Keratinocyte (primary cell): Measurements from ENCODE around the gene B4GALNT4. TPM values are rescaled to one million over a fixed set of nuclear protein-coding genes. Genes with fewer than 3 reads are reported as not detected.

ENCODE experiments used
- DNase-seq: peaks from one replicate; pipeline ENCODE4 v3.0.0-alpha.2; 2011; ENCODE audit warnings: low read depth, missing footprints, low spot score
- FAIRE-seq: peaks from 2 replicates; lab custom pipeline; 2011; peaks lifted over from hg19 to GRCh38; lab: Jason Lieb, UNC
- H2AFZ ChIP-seq: 2 replicates; pipeline ENCODE4 v1.6.0; 2012; ENCODE audit warnings: low read length, control low read depth, inconsistent platforms; ENCODE audit not compliant: control insufficient read depth
- H3K27ac ChIP-seq: 2 replicates; pipeline ENCODE4 v1.5.1; 2011; ENCODE audit warnings: low read length; ENCODE audit not compliant: control insufficient read depth, insufficient read depth
- H3K27me3 ChIP-seq: 3 replicates; pipeline ENCODE4 v1.6.0; 2011; ENCODE audit warnings: low read length; ENCODE audit not compliant: control insufficient read depth, insufficient read depth; ENCODE audit errors: extremely low read depth
- H3K36me3 ChIP-seq, 2 experiments: 2 replicates in 1 of 2; 3 replicates in 1 of 2; pipeline ENCODE4 v1.5.1; 2011; ENCODE audit warnings: low read length in 2 of 2, mild to moderate bottlenecking in 1 of 2; ENCODE audit not compliant: control insufficient read depth in 2 of 2, insufficient read depth in 2 of 2; ENCODE audit errors: extremely low read depth in 1 of 2
- H3K4me1 ChIP-seq: 3 replicates; pipeline ENCODE4 v1.5.1; 2011; ENCODE audit warnings: low read length; ENCODE audit not compliant: control insufficient read depth, insufficient read depth; ENCODE audit errors: extremely low read depth
- H3K4me2 ChIP-seq: 3 replicates; pipeline ENCODE4 v1.6.0; 2011; ENCODE audit warnings: low read depth, low read length; ENCODE audit not compliant: control insufficient read depth, insufficient read depth; ENCODE audit errors: extremely low read depth
- H3K4me3 ChIP-seq, 3 experiments: fragments of 200-600 bp in 1 of 3; sonication (generic) in 1 of 3; 2 replicates in 2 of 3; 3 replicates in 1 of 3; pipeline ENCODE4 v1.5.1; 2011 to 2016; ENCODE audit warnings: low read length in 3 of 3, mild to moderate bottlenecking in 3 of 3, control low read depth in 2 of 3, inconsistent platforms in 1 of 3, low read depth in 1 of 3, mixed read lengths in 1 of 3, mixed run types in 1 of 3, moderate library complexity in 1 of 3; ENCODE audit not compliant: control insufficient read depth in 2 of 3, insufficient read depth in 2 of 3; ENCODE audit errors: extremely low read depth in 1 of 3
- H3K79me2 ChIP-seq: 2 replicates; pipeline ENCODE4 v1.6.0; 2012; ENCODE audit warnings: low read length; ENCODE audit not compliant: control insufficient read depth, insufficient read depth
- H3K9ac ChIP-seq: 3 replicates; pipeline ENCODE4 v1.6.0; 2011; ENCODE audit warnings: low read length; ENCODE audit not compliant: control insufficient read depth, insufficient read depth; ENCODE audit errors: extremely low read depth
- H3K9me1 ChIP-seq: 3 replicates; pipeline ENCODE4 v1.6.0; 2011; ENCODE audit warnings: low read length; ENCODE audit not compliant: control insufficient read depth, insufficient read depth; ENCODE audit errors: extremely low read depth
- H3K9me3 ChIP-seq: 2 replicates; pipeline ENCODE4 v1.5.1; 2012; ENCODE audit warnings: low read depth, low read length; ENCODE audit not compliant: control insufficient read depth
- H4K20me1 ChIP-seq: 3 replicates; pipeline ENCODE4 v1.6.0; 2011; ENCODE audit warnings: low read length; ENCODE audit not compliant: control insufficient read depth, insufficient read depth; ENCODE audit errors: extremely low read depth
- EZH2 ChIP-seq: IDR thresholded peaks from one replicate; pipeline ENCODE4 v1.6.1; 2012; ENCODE audit warnings: inconsistent platforms, mild to moderate bottlenecking, low read length, moderate library complexity
- dilution Hi-C: fragments of 300-500 bp; cut with MboI; formaldehyde crosslinking; loops from one replicate; pipeline ENCODE4 v1.7.0; 2020; ENCODE audit warnings: low sequenced_read_pairs; ENCODE audit not compliant: extremely low pct_ligation_motif_present
- polyA plus RNA-seq, 5 experiments: library from polyadenylated mRNA; depleted of rRNA in 3 of 5; stranded (reverse) in 3 of 5; stranded (forward) in 1 of 5; unstranded in 1 of 5; fragments of >200 nt; gene quantifications; 1 replicate in 1 of 5; 2 replicates in 3 of 5; 3 replicates in 1 of 5; pipeline versions ENCODE4 v1.2.1 to v1.2.3, GENCODE V29; 2011 to 2012; ENCODE audit warnings: missing spikeins in 2 of 5, low read depth in 1 of 5, low replicate concordance in 1 of 5
- TF ChIP-seq, protein P1 (sequence below), 3 experiments: IDR thresholded peaks in 1 of 3; conservative IDR thresholded peaks in 1 of 3; optimal IDR thresholded peaks in 1 of 3; 2 replicates in 2 of 3; 3 replicates in 1 of 3; pipeline versions ENCODE3 to v1.5.1; 2011; ENCODE audit warnings: low read length in 3 of 3, mild to moderate bottlenecking in 3 of 3, moderate library complexity in 2 of 3, control low read depth in 1 of 3, inconsistent platforms in 1 of 3; ENCODE audit not compliant: insufficient read depth in 2 of 3; ENCODE audit errors: extremely low read depth in 1 of 3

The B4GALNT4 gene
- polyA plus RNA-seq, 1 donor (not counting 4 experiments of a cell fraction or from before 2014, with no cell fraction given): 7.3 TPM

DNA sequence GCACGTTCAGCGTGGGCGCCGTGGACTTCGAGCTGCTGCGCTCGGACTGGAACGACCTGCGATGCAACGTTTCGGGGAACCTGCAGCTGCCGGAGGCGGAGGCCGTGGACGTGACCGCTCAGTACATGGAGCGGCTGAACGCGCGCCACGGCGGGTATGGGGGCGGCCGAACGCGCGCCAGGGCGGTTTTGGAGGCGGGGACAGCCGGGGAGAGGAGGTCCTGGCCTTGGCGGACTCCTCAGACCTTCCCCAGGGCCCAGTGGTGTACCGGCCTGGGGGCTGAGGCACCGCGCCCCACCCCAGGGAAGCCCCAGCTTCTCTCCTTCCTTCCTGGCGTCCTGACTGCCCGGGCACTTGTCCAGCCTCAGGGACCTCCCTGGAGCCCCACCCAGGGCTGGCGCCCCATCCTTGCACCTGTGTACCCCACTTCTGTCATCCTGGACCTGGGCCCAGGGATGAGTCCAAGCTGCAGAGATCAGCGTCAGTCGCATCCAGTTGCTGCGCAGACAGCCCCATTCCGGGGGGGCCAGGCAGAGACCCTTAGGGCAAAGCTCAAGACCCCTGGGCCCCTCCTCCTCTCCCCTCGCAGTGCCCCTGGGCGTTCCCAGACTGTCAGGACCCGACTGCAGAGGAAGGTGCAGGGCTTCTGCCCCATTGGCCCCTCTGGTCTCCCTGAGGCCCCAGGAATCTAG is 8.0 kb downstream of the B4GALNT4 start:
- no peak overlapping the region for H3K4me2 ChIP-seq
- no peaks in the 10 kb centered on the region for H3K9me3 ChIP-seq
- dilution Hi-C loops: no loop called here
- peaks cover 4% of the 10 kb centered on the region for H3K27me3 ChIP-seq
- H3K4me1 ChIP-seq: no peaks in the 10 kb centered on the region
- H3K9ac ChIP-seq: no peak overlapping the region
- TF ChIP-seq, protein P1, sequence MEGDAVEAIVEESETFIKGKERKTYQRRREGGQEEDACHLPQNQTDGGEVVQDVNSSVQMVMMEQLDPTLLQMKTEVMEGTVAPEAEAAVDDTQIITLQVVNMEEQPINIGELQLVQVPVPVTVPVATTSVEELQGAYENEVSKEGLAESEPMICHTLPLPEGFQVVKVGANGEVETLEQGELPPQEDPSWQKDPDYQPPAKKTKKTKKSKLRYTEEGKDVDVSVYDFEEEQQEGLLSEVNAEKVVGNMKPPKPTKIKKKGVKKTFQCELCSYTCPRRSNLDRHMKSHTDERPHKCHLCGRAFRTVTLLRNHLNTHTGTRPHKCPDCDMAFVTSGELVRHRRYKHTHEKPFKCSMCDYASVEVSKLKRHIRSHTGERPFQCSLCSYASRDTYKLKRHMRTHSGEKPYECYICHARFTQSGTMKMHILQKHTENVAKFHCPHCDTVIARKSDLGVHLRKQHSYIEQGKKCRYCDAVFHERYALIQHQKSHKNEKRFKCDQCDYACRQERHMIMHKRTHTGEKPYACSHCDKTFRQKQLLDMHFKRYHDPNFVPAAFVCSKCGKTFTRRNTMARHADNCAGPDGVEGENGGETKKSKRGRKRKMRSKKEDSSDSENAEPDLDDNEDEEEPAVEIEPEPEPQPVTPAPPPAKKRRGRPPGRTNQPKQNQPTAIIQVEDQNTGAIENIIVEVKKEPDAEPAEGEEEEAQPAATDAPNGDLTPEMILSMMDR (optimal IDR thresholded peaks at IDR 0.05 in 1 of 3, IDR thresholded peaks at IDR 0.05 in 1 of 3, conservative IDR thresholded peaks at IDR 0.05 in 1 of 3; ENCODE audit: extremely low read depth in 1 of 3, insufficient read depth in 2 of 3, low read length in 3 of 3): no peak
- no peak for TF ChIP-seq EZH2
- H3K79me2 ChIP-seq: no peaks in the 10 kb centered on the region
- FAIRE-seq (no peak), DNase-seq (no peak)
- H3K9me1 ChIP-seq: no peaks in the 10 kb centered on the region
- no peak overlapping the region for H2AFZ ChIP-seq
- no peak overlapping the region for H3K27ac ChIP-seq
- H4K20me1 ChIP-seq: peaks cover 2% of the 10 kb centered on the region
- no peak overlapping the region for H3K4me3 ChIP-seq
- H3K36me3 ChIP-seq: no peaks in the 10 kb centered on the region

DNA sequence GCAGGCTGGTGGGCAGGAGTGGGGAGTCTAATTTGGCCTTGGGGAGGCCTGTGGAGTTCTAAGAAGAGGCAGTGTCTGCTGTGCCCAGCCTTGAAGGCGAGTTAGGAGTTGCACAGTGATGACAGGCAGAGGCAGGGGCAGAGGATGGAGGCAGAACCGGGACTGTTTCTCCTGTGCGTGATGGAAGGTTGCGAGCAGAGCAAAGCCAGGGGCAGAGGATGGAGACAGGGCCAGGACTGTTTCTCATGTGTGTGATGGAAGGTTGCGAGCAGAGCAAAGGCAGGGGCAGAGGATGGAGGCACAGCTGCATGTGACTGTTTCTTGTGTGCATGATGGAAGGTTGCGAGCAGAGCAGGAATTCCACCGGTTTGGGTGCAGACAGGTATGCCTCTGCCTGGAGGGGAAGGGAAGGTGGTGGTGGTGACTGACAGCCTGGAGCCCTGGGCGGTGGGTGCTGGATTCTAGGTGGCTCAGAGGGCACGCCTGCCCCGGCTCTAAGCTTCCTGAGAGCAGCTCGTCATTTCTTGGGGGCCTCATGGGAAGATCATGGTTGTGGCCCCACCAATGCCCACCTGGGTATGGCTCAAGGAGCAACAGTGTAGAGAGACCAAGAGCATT is 8.7 kb downstream of the B4GALNT4 start:
- no peaks in the 10 kb centered on the region for H3K9me3 ChIP-seq
- no peaks in the 10 kb centered on the region for H3K79me2 ChIP-seq
- H3K4me3 ChIP-seq: no peak overlapping the region
- H3K36me3 ChIP-seq: no peaks in the 10 kb centered on the region
- no peak for TF ChIP-seq EZH2
- TF ChIP-seq, protein P1 (optimal IDR thresholded peaks at IDR 0.05 in 1 of 3, IDR thresholded peaks at IDR 0.05 in 1 of 3, conservative IDR thresholded peaks at IDR 0.05 in 1 of 3; ENCODE audit: extremely low read depth in 1 of 3, insufficient read depth in 2 of 3, low read length in 3 of 3): no peak
- peaks cover under 1% of the 10 kb centered on the region for H3K27me3 ChIP-seq
- dilution Hi-C loops: no loop called here
- peaks cover 4% of the 10 kb centered on the region for H4K20me1 ChIP-seq
- no peak overlapping the region for H3K4me2 ChIP-seq
- H3K4me1 ChIP-seq: no peaks in the 10 kb centered on the region
- no peak for DNase-seq
- FAIRE-seq: no peak
- H3K9me1 ChIP-seq: no peaks in the 10 kb centered on the region
- H2AFZ ChIP-seq: no peak overlapping the region
- H3K9ac ChIP-seq: no peak overlapping the region
- H3K27ac ChIP-seq: no peak overlapping the region
